K562 (cell line): Measurements from ENCODE around the gene POLR3E. TPM values are rescaled to one million over a fixed set of nuclear protein-coding genes. Genes with fewer than 3 reads are reported as not detected.

ENCODE experiments used
- CBX2 ChIP-seq: fragments of 200-600 bp; sonication (generic); IDR thresholded peaks from one replicate; pipeline ENCODE4 v1.6.1; 2012; ENCODE audit warnings: mild to moderate bottlenecking, low read length, inconsistent platforms; ENCODE audit not compliant: insufficient read depth, poor library complexity, severe bottlenecking
- COPS2 ChIP-seq: fragments of 450-650 bp; conservative IDR thresholded peaks from 2 replicates; pipeline ENCODE4 v1.6.1; 2016; ENCODE audit warnings: mild to moderate bottlenecking, moderate library complexity
- EHMT2 ChIP-seq: fragments of 450-650 bp; IDR thresholded peaks from 2 replicates; pipeline ENCODE4 v1.6.1; 2018; ENCODE audit warnings: antibody characterized with exemption
- EWSR1 ChIP-seq: fragments of 450-650 bp; IDR thresholded peaks from 2 replicates; pipeline ENCODE4 v1.6.1; 2018; ENCODE audit warnings: borderline replicate concordance, mild to moderate bottlenecking, low read depth, moderate library complexity; ENCODE audit not compliant: partially characterized antibody
- FOS ChIP-seq: IDR thresholded peaks from 3 replicates; pipeline ENCODE4 v1.6.1; 2011; ENCODE audit not compliant: insufficient read length; ENCODE audit errors: extremely low read depth
- HEY1 ChIP-seq: fragments of 250-450 bp; sonication (Bioruptor Pico); IDR thresholded peaks from 2 replicates; pipeline ENCODE4 v1.5.0; 2020; ENCODE audit warnings: mild to moderate bottlenecking, moderate library complexity, borderline replicate concordance
- KDM1A ChIP-seq, 2 experiments: fragments of 450-650 bp; IDR thresholded peaks; 2 replicates each; pipeline ENCODE4 v1.6.1; 2016; ENCODE audit warnings: mild to moderate bottlenecking in 2 of 2
- L3MBTL2 ChIP-seq: fragments of 450-650 bp; IDR thresholded peaks from 2 replicates; pipeline ENCODE4 v1.6.1; 2016; ENCODE audit warnings: mild to moderate bottlenecking, moderate library complexity
- MAFF ChIP-seq: IDR thresholded peaks from 2 replicates; pipeline ENCODE4 v1.6.1; 2012; ENCODE audit warnings: low read length, improper control_type of control experiment
- MEIS2 ChIP-seq: fragments of 450-650 bp; IDR thresholded peaks from 2 replicates; pipeline ENCODE4 v1.6.1; 2014; ENCODE audit warnings: mild to moderate bottlenecking; ENCODE audit not compliant: partially characterized antibody
- NCOR1 ChIP-seq: fragments of 450-650 bp; IDR thresholded peaks from 2 replicates; pipeline ENCODE4 v1.6.1; 2016; ENCODE audit warnings: mild to moderate bottlenecking, moderate library complexity
- NFE2 ChIP-seq: IDR thresholded peaks from 2 replicates; pipeline ENCODE4 v1.6.1; 2014; ENCODE audit warnings: antibody characterized with exemption, low read depth
- NFYB ChIP-seq: IDR thresholded peaks from 2 replicates; pipeline ENCODE4 v1.6.1; 2011; ENCODE audit warnings: mild to moderate bottlenecking, moderate library complexity; ENCODE audit not compliant: insufficient read length; ENCODE audit errors: extremely low read depth
- NRF1 ChIP-seq, 2 experiments: fragments of 450-650 bp; IDR thresholded peaks in 1 of 2; conservative IDR thresholded peaks in 1 of 2; 2 replicates each; pipeline ENCODE4 v1.6.1; 2014; ENCODE audit warnings: mild to moderate bottlenecking in 2 of 2
- RBM25 ChIP-seq: fragments of 200-400 bp; formaldehyde crosslinking; IDR thresholded peaks from 2 replicates; pipeline ENCODE4 v1.6.1; 2018; ENCODE audit warnings: low read length, low read depth, moderate library complexity; ENCODE audit not compliant: severe bottlenecking
- SIX5 ChIP-seq, 2 experiments: IDR thresholded peaks; 2 replicates each; pipeline ENCODE4 v1.6.1; 2011; ENCODE audit warnings: low read length in 2 of 2, borderline replicate concordance in 1 of 2, low read depth in 1 of 2, mild to moderate bottlenecking in 1 of 2, moderate library complexity in 1 of 2; ENCODE audit not compliant: insufficient read depth in 1 of 2
- SMAD1 ChIP-seq: fragments of 150-350 bp; IDR thresholded peaks from 2 replicates; pipeline ENCODE4 v1.6.1; 2014; ENCODE audit warnings: low read length, low read depth; ENCODE audit not compliant: partially characterized antibody
- SMARCA4 ChIP-seq: fragments of 450-650 bp; IDR thresholded peaks from 2 replicates; pipeline ENCODE4 v1.6.1; 2016
- SMARCE1 ChIP-seq: fragments of 450-650 bp; IDR thresholded peaks from 2 replicates; pipeline ENCODE4 v1.7.1; 2016; ENCODE audit warnings: mild to moderate bottlenecking
- TAF15 ChIP-seq: fragments of 200-400 bp; formaldehyde crosslinking; IDR thresholded peaks from 2 replicates; pipeline ENCODE4 v1.6.1; 2017; ENCODE audit warnings: mild to moderate bottlenecking, low read depth, low read length, moderate library complexity
- THRAP3 ChIP-seq: fragments of 450-650 bp; IDR thresholded peaks from 2 replicates; pipeline ENCODE4 v1.6.1; 2016; ENCODE audit warnings: mild to moderate bottlenecking, inconsistent platforms, borderline replicate concordance
- ZBTB7A ChIP-seq: IDR thresholded peaks from 2 replicates; pipeline ENCODE4 v1.6.1; 2011; ENCODE audit warnings: low read depth, mild to moderate bottlenecking, low read length, moderate library complexity, borderline replicate concordance; ENCODE audit not compliant: control insufficient read depth
- ZNF668 ChIP-seq: fragments of 250-450 bp; sonication (Bioruptor Pico); IDR thresholded peaks from 2 replicates; pipeline ENCODE4 v1.8.0; 2022; ENCODE audit warnings: mild to moderate bottlenecking, inconsistent platforms
- ZNF76 ChIP-seq: fragments of 250-450 bp; sonication (Bioruptor Pico); IDR thresholded peaks from 2 replicates; pipeline ENCODE4 v1.4.0; 2020; ENCODE audit warnings: mild to moderate bottlenecking, moderate library complexity, borderline replicate concordance
- ZNF766 ChIP-seq: fragments of 200-800 bp; sonication (Bioruptor generic); conservative IDR thresholded peaks from 2 replicates; pipeline ENCODE4 v1.6.1; 2016; ENCODE audit warnings: missing genetic modification characterization, missing compliant biosample characterization
- polyA plus RNA-seq, 8 experiments: library from polyadenylated mRNA; depleted of rRNA in 4 of 8; stranded (reverse) in 5 of 8; unstranded in 3 of 8; fragments of >200 nt; fragmentation: Nextera tagmentation in 2 of 8; fragmentation: Illumina TruSeq in 1 of 8; extraction: Ambion mirVana in 2 of 8; extraction: Trizol in 1 of 8; gene quantifications; 2 replicates each; pipeline versions ENCODE4 v1.2.1 to v1.2.3, GENCODE V29; 2011 to 2014; ENCODE audit warnings: inconsistent platforms in 1 of 8, missing spikeins in 1 of 8
- total RNA-seq, 7 experiments: library from RNA; depleted of rRNA in 6 of 7; stranded (reverse); fragments of >200 nt in 6 of 7; fragmentation: Illumina TruSeq in 2 of 7; extraction: Trizol in 2 of 7; gene quantifications; 2 replicates each; pipeline versions ENCODE4 v1.2.1 to v1.2.3, GENCODE V29; 2011 to 2021; ENCODE audit warnings: low replicate concordance in 1 of 7
- TF ChIP-seq, protein P1 (sequence below), 2 experiments: fragments of 450-650 bp; IDR thresholded peaks; 2 replicates each; pipeline ENCODE4 v1.6.1; 2018; ENCODE audit warnings: mild to moderate bottlenecking in 2 of 2, low read depth in 1 of 2; ENCODE audit not compliant: partially characterized antibody in 2 of 2

The POLR3E gene
- total and polyA plus RNA-seq, 9 of the 15 experiments (the other 6 are each of a cell fraction or from before 2014, with no cell fraction given) = 17.7 to 151 (median 82.6) TPM

DNA sequence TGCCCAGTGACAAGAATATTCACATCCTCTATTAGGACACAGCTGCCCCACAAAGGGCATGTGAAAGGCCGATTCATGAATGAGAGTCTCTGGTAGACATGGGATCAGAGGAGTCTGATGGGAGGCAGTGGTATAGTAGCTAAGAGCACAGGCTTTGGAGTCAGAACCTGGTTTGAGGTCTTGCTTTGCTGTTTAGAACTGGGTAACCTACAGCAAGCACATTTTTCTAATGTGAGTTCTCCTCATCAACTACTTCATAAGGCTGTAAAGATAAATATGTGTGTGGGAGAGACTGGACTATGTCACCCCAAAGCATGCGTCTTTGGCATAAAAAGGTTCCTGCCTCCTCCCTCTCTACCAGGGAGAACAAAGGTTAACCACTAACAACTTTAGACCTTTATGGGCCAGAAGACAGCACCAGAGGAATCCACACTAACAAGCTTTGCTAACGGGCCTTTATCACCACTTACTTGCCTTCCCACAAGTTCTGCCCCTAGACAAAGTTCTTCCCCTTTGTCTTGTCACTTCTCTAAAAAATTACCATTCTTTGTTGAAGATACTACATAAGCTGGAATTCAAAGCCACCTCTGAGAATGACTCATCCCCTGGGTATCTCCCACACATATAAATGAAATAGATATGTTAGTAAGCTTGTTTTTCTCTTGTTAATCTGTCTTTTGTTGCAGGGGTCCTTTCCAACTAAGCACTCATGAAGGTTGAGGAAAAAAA lies 56.1 kb downstream of the POLR3E start (continued):
- TF ChIP-seq KDM1A (IDR thresholded peaks at IDR 0.05) = 0 out of 4 replicates have a peak, but pooled peaks of 1 of the 2 experiments have one; percentile 21
- no peak for TF ChIP-seq THRAP3
- TF ChIP-seq L3MBTL2 = no peak
- TF ChIP-seq NFYB = no peak
- no peak for TF ChIP-seq NRF1 (conservative IDR thresholded peaks at IDR 0.05 in 1 of 2, IDR thresholded peaks at IDR 0.05 in 1 of 2)
- TF ChIP-seq SMARCA4 = peak; percentile 80
- TF ChIP-seq HEY1 (CRISPR knock-in tag) = no peak
- peak; percentile 57 for TF ChIP-seq MEIS2
- TF ChIP-seq TAF15 = no peak
- TF ChIP-seq NCOR1 = 0 out of 2 replicates have a peak, but pooled peaks have one; percentile 6
- no peak; the same call in 1 of the 2 replicates for TF ChIP-seq MAFF
- no peak for TF ChIP-seq SMAD1
- TF ChIP-seq SIX5 (IDR thresholded peaks at IDR 0.05; ENCODE audit: borderline replicate concordance in 1 of 2, insufficient read depth in 1 of 2, low read depth in 1 of 2, low read length in 2 of 2) = no peak
- no peak for TF ChIP-seq COPS2
- peak; percentile 36 for TF ChIP-seq FOS
- no peak for TF ChIP-seq NFE2
- TF ChIP-seq CBX2 = no peak
- TF ChIP-seq ZNF76 (CRISPR knock-in tag) = no peak
- TF ChIP-seq ZNF766 (CRISPR knock-in tag) = no peak
- no peak for TF ChIP-seq EWSR1
- TF ChIP-seq, protein P1, sequence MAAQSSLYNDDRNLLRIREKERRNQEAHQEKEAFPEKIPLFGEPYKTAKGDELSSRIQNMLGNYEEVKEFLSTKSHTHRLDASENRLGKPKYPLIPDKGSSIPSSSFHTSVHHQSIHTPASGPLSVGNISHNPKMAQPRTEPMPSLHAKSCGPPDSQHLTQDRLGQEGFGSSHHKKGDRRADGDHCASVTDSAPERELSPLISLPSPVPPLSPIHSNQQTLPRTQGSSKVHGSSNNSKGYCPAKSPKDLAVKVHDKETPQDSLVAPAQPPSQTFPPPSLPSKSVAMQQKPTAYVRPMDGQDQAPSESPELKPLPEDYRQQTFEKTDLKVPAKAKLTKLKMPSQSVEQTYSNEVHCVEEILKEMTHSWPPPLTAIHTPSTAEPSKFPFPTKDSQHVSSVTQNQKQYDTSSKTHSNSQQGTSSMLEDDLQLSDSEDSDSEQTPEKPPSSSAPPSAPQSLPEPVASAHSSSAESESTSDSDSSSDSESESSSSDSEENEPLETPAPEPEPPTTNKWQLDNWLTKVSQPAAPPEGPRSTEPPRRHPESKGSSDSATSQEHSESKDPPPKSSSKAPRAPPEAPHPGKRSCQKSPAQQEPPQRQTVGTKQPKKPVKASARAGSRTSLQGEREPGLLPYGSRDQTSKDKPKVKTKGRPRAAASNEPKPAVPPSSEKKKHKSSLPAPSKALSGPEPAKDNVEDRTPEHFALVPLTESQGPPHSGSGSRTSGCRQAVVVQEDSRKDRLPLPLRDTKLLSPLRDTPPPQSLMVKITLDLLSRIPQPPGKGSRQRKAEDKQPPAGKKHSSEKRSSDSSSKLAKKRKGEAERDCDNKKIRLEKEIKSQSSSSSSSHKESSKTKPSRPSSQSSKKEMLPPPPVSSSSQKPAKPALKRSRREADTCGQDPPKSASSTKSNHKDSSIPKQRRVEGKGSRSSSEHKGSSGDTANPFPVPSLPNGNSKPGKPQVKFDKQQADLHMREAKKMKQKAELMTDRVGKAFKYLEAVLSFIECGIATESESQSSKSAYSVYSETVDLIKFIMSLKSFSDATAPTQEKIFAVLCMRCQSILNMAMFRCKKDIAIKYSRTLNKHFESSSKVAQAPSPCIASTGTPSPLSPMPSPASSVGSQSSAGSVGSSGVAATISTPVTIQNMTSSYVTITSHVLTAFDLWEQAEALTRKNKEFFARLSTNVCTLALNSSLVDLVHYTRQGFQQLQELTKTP (IDR thresholded peaks at IDR 0.05; ENCODE audit: low read depth in 1 of 2, partially characterized antibody in 2 of 2) = no peak
- TF ChIP-seq ZBTB7A = no peak
- no peak for TF ChIP-seq RBM25
- no peak for TF ChIP-seq ZNF668 (CRISPR knock-in tag)
- peak; percentile 83 for TF ChIP-seq SMARCE1
- no peak for TF ChIP-seq EHMT2
